GM20000 (cell line): ENCODE results near the gene DNAJB6.

ENCODE experiments used
- DNase-seq: peaks from one replicate; pipeline ENCODE4 v3.0.0; 2012; ENCODE audit warnings: low spot score
- CTCF ChIP-seq: IDR thresholded peaks from 2 replicates; pipeline ENCODE4 v1.5.1; 2012; ENCODE audit warnings: mild to moderate bottlenecking, control low read depth; ENCODE audit errors: extremely low read depth, missing control alignments

The DNAJB6 gene

GRCh38 chr7:157432957-157433576 is 96.3 kb downstream of the DNAJB6 start:
- DNase-seq: peak; percentile 74
- peak; percentile 52 for TF ChIP-seq CTCF

- no peak for DNase-seq
- no peak for TF ChIP-seq CTCF
Measured at GRCh38 chr7:157433628-157434027, 96.8 kb downstream of the DNAJB6 start.

GRCh38 chr7:157434231-157434630 is 97.4 kb downstream of the DNAJB6 start:
- TF ChIP-seq CTCF: no peak
- no peak for DNase-seq

GRCh38 chr7:157434701-157435100 is 97.9 kb downstream of the DNAJB6 start:
- no peak for DNase-seq
- no peak for TF ChIP-seq CTCF

GRCh38 chr7:157436076-157436475 is 99.3 kb downstream of the DNAJB6 start:
- no peak for TF ChIP-seq CTCF

GRCh38 chr7:157436763-157437480 is 100.1 kb downstream of the DNAJB6 start:
- DNase-seq: no peak
- TF ChIP-seq CTCF: no peak

More at GRCh38 chr7:157436076-157436475, 99.3 kb downstream of the DNAJB6 start:
- no peak for DNase-seq

- DNase-seq: no peak
- TF ChIP-seq CTCF: no peak
Measured at GRCh38 chr7:157437519-157438061, 100.8 kb downstream of the DNAJB6 start.
